CD8-positive, alpha-beta memory T cell (primary cell): ENCODE data around the gene KCNJ11. TPM values are rescaled to one million over a fixed set of nuclear protein-coding genes. Genes with fewer than 3 reads are reported as not detected.

Experiments
- CTCF ChIA-PET: fragments of 350-600 bp; sonication (Branson Sonifier 250); formaldehyde crosslinking; loops from one replicate; lab custom pipeline; 2021; ENCODE audit warnings: antibody characterized with exemption; lab: Charles Lee
- POLR2A ChIA-PET: fragments of 350-600 bp; sonication (Branson Sonifier 250); formaldehyde crosslinking; loops from one replicate; lab custom pipeline; 2021; ENCODE audit warnings: antibody characterized with exemption; lab: Charles Lee
- DNase-seq, 5 donors: peaks; one replicate each; pipeline versions ENCODE4 v3.0.0 to v3.0.0-alpha.2; 2020 to 2022; ENCODE audit warnings: mixed read lengths in 1 of 5
- H3K27ac ChIP-seq: one replicate; pipeline ENCODE4 v1.7.0; 2013; ENCODE audit warnings: low read depth, mild to moderate bottlenecking, low read length, moderate library complexity
- H3K27me3 ChIP-seq: 2 replicates; pipeline ENCODE4 v1.7.0; 2013; ENCODE audit warnings: low read length, mild to moderate bottlenecking; ENCODE audit not compliant: insufficient read depth, poor library complexity, severe bottlenecking
- H3K36me3 ChIP-seq: 2 replicates; pipeline ENCODE4 v1.7.0; 2013; ENCODE audit warnings: mild to moderate bottlenecking, low read length, moderate library complexity; ENCODE audit not compliant: insufficient read depth
- H3K4me1 ChIP-seq: 2 replicates; pipeline ENCODE4 v1.7.0; 2013; ENCODE audit warnings: mild to moderate bottlenecking, low read length, moderate library complexity; ENCODE audit not compliant: insufficient read depth
- H3K4me3 ChIP-seq: 2 replicates; pipeline ENCODE4 v1.7.0; 2013; ENCODE audit warnings: mild to moderate bottlenecking, low read length
- H3K9me3 ChIP-seq: 2 replicates; pipeline ENCODE4 v1.7.0; 2013; ENCODE audit warnings: mild to moderate bottlenecking, low read length
- H3K27ac Mint-ChIP-seq, 8 donors: one replicate each; pipeline ENCODE4 v1.8.0; 2020 to 2021; ENCODE audit warnings: mixed read lengths in 8 of 8, mild to moderate bottlenecking in 6 of 8, inconsistent platforms in 3 of 8, moderate library complexity in 3 of 8
- H3K27me3 Mint-ChIP-seq, 2 donors: one replicate each; pipeline ENCODE4 v1.8.0; 2020 to 2021; ENCODE audit warnings: mixed read lengths in 2 of 2, mild to moderate bottlenecking in 1 of 2, moderate library complexity in 1 of 2
- H3K36me3 Mint-ChIP-seq, 3 donors: one replicate each; pipeline ENCODE4 v1.8.0; 2020 to 2021; ENCODE audit warnings: mixed read lengths in 3 of 3, inconsistent platforms in 1 of 3, mild to moderate bottlenecking in 1 of 3
- H3K4me1 Mint-ChIP-seq, 3 donors: one replicate each; pipeline ENCODE4 v1.8.0; 2020 to 2021; ENCODE audit warnings: mixed read lengths in 3 of 3, inconsistent platforms in 1 of 3, mild to moderate bottlenecking in 1 of 3
- H3K4me3 Mint-ChIP-seq, 7 donors: one replicate each; pipeline ENCODE4 v1.8.0; 2020 to 2021; ENCODE audit warnings: mixed read lengths in 7 of 7, mild to moderate bottlenecking in 6 of 7, moderate library complexity in 4 of 7, inconsistent platforms in 2 of 7
- H3K9me3 Mint-ChIP-seq, 5 donors: one replicate each; pipeline ENCODE4 v1.8.0; 2020 to 2022; ENCODE audit warnings: mixed read lengths in 5 of 5, mild to moderate bottlenecking in 3 of 5, moderate library complexity in 2 of 5, inconsistent platforms in 1 of 5
- polyA plus RNA-seq: library from polyadenylated mRNA; unstranded; fragments of 300-500 nt; fragmentation: Illumina TruSeq; gene quantifications from one replicate; pipeline ENCODE4 v1.2.3, GENCODE V29; 2021
- total RNA-seq, 2 experiments: library from RNA; stranded (reverse); gene quantifications; one replicate each; pipeline ENCODE4 v1.2.3, GENCODE V29; 2021

The KCNJ11 gene
- total and polyA plus RNA-seq, 3 experiments from 2014 or later: 0.09 to 0.95 (median 0.53) TPM

- Histone ChIP-seq H3K36me3 (no peaks in the 10 kb centered on the region), H3K27me3 (no peaks in the 10 kb centered on the region), H3K4me3 (no peak overlapping the region), H3K4me1 (no peaks in the 10 kb centered on the region), H3K27ac (no peak overlapping the region), H3K9me3 (no peaks in the 10 kb centered on the region)
- H3K9me3 Mint-ChIP-seq: no peaks in the 10 kb centered on the region
- DNase-seq: no peak
- no peak overlapping the region for H3K27ac Mint-ChIP-seq
- peaks cover 0 to 6% (median 4%) of the 10 kb centered on the region in 3 donors for H3K36me3 Mint-ChIP-seq
- H3K4me3 Mint-ChIP-seq: no peak overlapping the region
- ChIA-PET CTCF (interaction anchor here (0.6 to 2.6 kb wide), 6 partner anchors 9 to 149 kb away, joined by 3 to 14 read pairs (median 3); partner anchors contain the start of gene KCNJ11), POLR2A (interaction anchor here (0.6 kb wide), 1 partner anchor 25 kb away, joined by 13 read pairs; no protein-coding TSS in a partner anchor)
- H3K27me3 Mint-ChIP-seq: no peaks in the 10 kb centered on the region
- no peaks in the 10 kb centered on the region for H3K4me1 Mint-ChIP-seq
Measured at GRCh38 chr11:17379383-17380180, 8.9 kb downstream of the KCNJ11 start.

- no peaks in the 10 kb centered on the region for H3K4me1 ChIP-seq
- H3K27me3 ChIP-seq: no peaks in the 10 kb centered on the region
- H3K4me3 Mint-ChIP-seq: no peak overlapping the region
- no peaks in the 10 kb centered on the region for H3K4me1 Mint-ChIP-seq
- peaks cover 2 to 10% (median 6%) of the 10 kb centered on the region in 3 donors for H3K36me3 Mint-ChIP-seq
- H3K9me3 Mint-ChIP-seq: peaks cover 0 to 1% (median 0%) of the 10 kb centered on the region in 5 donors
- H3K4me3 ChIP-seq: no peak overlapping the region
- ChIA-PET POLR2A (interaction anchor here (0.5 to 0.6 kb wide), 2 partner anchors 15 to 24 kb away, joined by 5 to 13 read pairs; no protein-coding TSS in a partner anchor), CTCF (interaction anchor here (1.0 to 2.6 kb wide), 4 partner anchors 10 to 148 kb away, joined by 3 to 14 read pairs (median 4); partner anchors contain the start of gene KCNJ11)
- H3K9me3 ChIP-seq: no peaks in the 10 kb centered on the region
- H3K27ac Mint-ChIP-seq: peak overlapping the region in 1 of 8 donors; percentile 33
- H3K27ac ChIP-seq: no peak overlapping the region
- H3K36me3 ChIP-seq: no peaks in the 10 kb centered on the region
- no peak for DNase-seq
- H3K27me3 Mint-ChIP-seq: no peaks in the 10 kb centered on the region
Measured at GRCh38 chr11:17378655-17379054, 9.8 kb downstream of the KCNJ11 start.

- no peak for DNase-seq
- Histone ChIP-seq H3K4me1 (no peaks in the 10 kb centered on the region), H3K9me3 (peaks cover 16% of the 10 kb centered on the region), H3K36me3 (no peaks in the 10 kb centered on the region), H3K4me3 (no peak overlapping the region), H3K27me3 (no peaks in the 10 kb centered on the region), H3K27ac (no peak overlapping the region)
- no peak overlapping the region for H3K27ac Mint-ChIP-seq
- ChIA-PET POLR2A (no interaction called here), CTCF (interaction anchor here (1.8 kb wide), 1 partner anchor 12 kb away, joined by 4 read pairs; the partner anchor contains the start of gene KCNJ11)
- no peaks in the 10 kb centered on the region for H3K4me1 Mint-ChIP-seq
- H3K27me3 Mint-ChIP-seq: peaks cover 0 to 2% of the 10 kb centered on the region in 2 donors
- peaks cover 19 to 30% (median 22%) of the 10 kb centered on the region in 3 donors for H3K36me3 Mint-ChIP-seq
- no peak overlapping the region for H3K4me3 Mint-ChIP-seq
- peaks cover 8 to 23% (median 17%) of the 10 kb centered on the region in 5 donors for H3K9me3 Mint-ChIP-seq
Measured at GRCh38 chr11:17376493-17376892, 12.0 kb downstream of the KCNJ11 start.

- Mint-ChIP-seq H3K36me3 (peaks cover 26 to 40% (median 31%) of the 10 kb centered on the region in 3 donors), H3K27me3 (peaks cover 0 to 2% of the 10 kb centered on the region in 2 donors), H3K27ac (peak overlapping the region in 1 of 8 donors; percentile 11), H3K9me3 (peaks cover 17 to 33% (median 25%) of the 10 kb centered on the region in 5 donors), H3K4me3 (no peak overlapping the region), H3K4me1 (no peaks in the 10 kb centered on the region)
- ChIA-PET CTCF (interaction anchor here (1.1 to 1.2 kb wide), 3 partner anchors 8 to 129 kb away, joined by 3 to 8 read pairs (median 3); partner anchors contain the start of gene KCNJ11), POLR2A (no interaction called here)
- Histone ChIP-seq H3K27ac (no peak overlapping the region), H3K4me1 (no peaks in the 10 kb centered on the region), H3K4me3 (no peak overlapping the region), H3K36me3 (no peaks in the 10 kb centered on the region), H3K27me3 (no peaks in the 10 kb centered on the region), H3K9me3 (peaks cover 23% of the 10 kb centered on the region)
- DNase-seq: no peak
Measured at GRCh38 chr11:17375547-17375946, 12.9 kb downstream of the KCNJ11 start.

GRCh38 chr11:17371614-17372013 lies 16.8 kb downstream of the KCNJ11 start:
- peaks cover 0 to 2% of the 10 kb centered on the region in 2 donors for H3K27me3 Mint-ChIP-seq
- no peaks in the 10 kb centered on the region for H3K4me1 Mint-ChIP-seq
- Histone ChIP-seq H3K27ac (no peak overlapping the region), H3K36me3 (peaks cover 12% of the 10 kb centered on the region), H3K4me1 (no peaks in the 10 kb centered on the region), H3K27me3 (no peaks in the 10 kb centered on the region), H3K9me3 (peaks cover 23% of the 10 kb centered on the region), H3K4me3 (no peak overlapping the region)
- H3K4me3 Mint-ChIP-seq: no peak overlapping the region
- POLR2A ChIA-PET: no interaction called here
- H3K36me3 Mint-ChIP-seq: peaks cover 45 to 75% (median 68%) of the 10 kb centered on the region in 3 donors
- DNase-seq: no peak
- H3K9me3 Mint-ChIP-seq: peaks cover 25 to 55% (median 48%) of the 10 kb centered on the region in 5 donors
- CTCF ChIA-PET: interaction anchor here (2.1 kb wide), 1 partner anchor 12 kb away, joined by 7 read pairs; no protein-coding TSS in a partner anchor
- no peak overlapping the region for H3K27ac Mint-ChIP-seq

GRCh38 chr11:17369684-17370243 lies 18.7 kb downstream of the KCNJ11 start:
- Mint-ChIP-seq H3K9me3 (peaks cover 25 to 55% (median 48%) of the 10 kb centered on the region in 5 donors), H3K27ac (no peak overlapping the region), H3K4me1 (no peaks in the 10 kb centered on the region), H3K36me3 (peaks cover 44 to 84% (median 79%) of the 10 kb centered on the region in 3 donors), H3K27me3 (peaks cover 0 to 2% of the 10 kb centered on the region in 2 donors), H3K4me3 (no peak overlapping the region)
- Histone ChIP-seq H3K4me3 (no peak overlapping the region), H3K27ac (no peak overlapping the region), H3K4me1 (no peaks in the 10 kb centered on the region), H3K27me3 (no peaks in the 10 kb centered on the region), H3K9me3 (peaks cover 23% of the 10 kb centered on the region), H3K36me3 (peaks cover 12% of the 10 kb centered on the region)
- no peak for DNase-seq
- ChIA-PET CTCF (no interaction called here), POLR2A (no interaction called here)

- Histone ChIP-seq H3K27ac (no peak overlapping the region), H3K36me3 (peaks cover 12% of the 10 kb centered on the region), H3K4me3 (no peak overlapping the region), H3K27me3 (no peaks in the 10 kb centered on the region), H3K9me3 (peaks cover 23% of the 10 kb centered on the region), H3K4me1 (no peaks in the 10 kb centered on the region)
- Mint-ChIP-seq H3K9me3 (peaks cover 25 to 55% (median 48%) of the 10 kb centered on the region in 5 donors), H3K4me1 (no peaks in the 10 kb centered on the region), H3K4me3 (no peak overlapping the region), H3K27ac (no peak overlapping the region), H3K27me3 (peaks cover 0 to 2% of the 10 kb centered on the region in 2 donors), H3K36me3 (peaks cover 43 to 84% (median 76%) of the 10 kb centered on the region in 3 donors)
- DNase-seq: no peak
- ChIA-PET CTCF (no interaction called here), POLR2A (no interaction called here)
Measured at GRCh38 chr11:17369094-17369493, 19.4 kb downstream of the KCNJ11 start.
